ENCODE data around the gene PDCL2. TPM values are rescaled to one million over a fixed set of nuclear protein-coding genes. Genes with fewer than 3 reads are reported as not detected.

PDCL2 gene
- total and polyA plus RNA-seq, 2 of the 8 experiments (the other 6 are each of a cell fraction or from before 2014, with no cell fraction given), result not detected

DNA sequence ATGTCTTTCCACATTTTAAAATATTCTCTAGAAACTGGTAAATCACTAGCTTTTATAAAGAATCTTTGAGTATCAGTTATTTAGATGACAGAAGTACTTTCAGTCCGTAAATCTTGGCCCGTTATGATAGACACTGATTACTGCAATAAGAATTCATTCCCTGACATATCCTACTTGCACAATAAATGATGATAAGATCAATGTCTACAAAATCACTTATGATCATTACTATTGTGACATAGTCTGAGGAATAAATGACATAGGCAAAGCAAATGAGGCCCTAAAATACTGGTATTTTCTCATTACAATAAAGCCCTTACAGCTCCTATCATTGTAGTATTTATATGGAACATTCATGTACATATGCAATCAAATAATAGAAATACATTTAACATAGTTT, 6.6 kb upstream of the PDCL2 start:
- Histone ChIP-seq H3K23me2 (ENCODE audit: low read depth, low read length) (no peaks in the 10 kb centered on the region), H2BK5ac (ENCODE audit: low read depth, low read length) (no peak overlapping the region), H3K4ac (replicated peaks; ENCODE audit: insufficient read length, low read depth, low read length) (no peak overlapping the region), H3K36me3 (ENCODE audit: control insufficient read depth in 2 of 4, insufficient read depth in 4 of 4, low read length in 3 of 4) (no peaks in the 10 kb centered on the region), H2BK15ac (ENCODE audit: low read length) (no peak overlapping the region), H4K5ac (ENCODE audit: insufficient read length, low read depth, low read length) (no peak overlapping the region), H3K4me2 (ENCODE audit: insufficient read depth in 1 of 2, low read depth in 2 of 2, low read length in 2 of 2) (no peak overlapping the region), H3K23ac (ENCODE audit: insufficient read length) (no peak overlapping the region), H3K79me2 (ENCODE audit: control insufficient read depth in 1 of 2, insufficient read depth in 2 of 2, low read length in 2 of 2) (no peaks in the 10 kb centered on the region), H3K18ac (ENCODE audit: extremely low read depth, low read length) (no peak overlapping the region), H4K20me1 (replicated peaks in 1 of 2; ENCODE audit: control insufficient read depth in 1 of 2, insufficient read depth in 2 of 2, low read length in 2 of 2) (no peaks in the 10 kb centered on the region), H3K27ac (ENCODE audit: low read depth, low read length) (no peak overlapping the region), H2AFZ (ENCODE audit: low read length) (no peak overlapping the region), H2AK5ac (ENCODE audit: low read depth, low read length) (no peak overlapping the region), H3K4me1 (replicated peaks in 1 of 4; ENCODE audit: control insufficient read depth in 3 of 4, insufficient read depth in 4 of 4, low read length in 3 of 4) (no peaks in the 10 kb centered on the region), H3K9ac (replicated peaks in 1 of 4; ENCODE audit: extremely low read depth in 1 of 4, low read depth in 3 of 4, low read length in 3 of 4) (no peak overlapping the region), H4K8ac (ENCODE audit: extremely low read depth, insufficient read depth, low read length) (no peak overlapping the region), H2BK20ac (ENCODE audit: low read length) (no peak overlapping the region), H3K9me3 (ENCODE audit: insufficient read depth in 2 of 2, low read depth in 1 of 2, low read length in 1 of 2) (no peaks in the 10 kb centered on the region; a peak in 1 of 4 replicates), H3K56ac (replicated peaks; ENCODE audit: insufficient read length, low read depth, low read length) (no peak overlapping the region), H3K79me1 (ENCODE audit: low read depth, low read length) (no peaks in the 10 kb centered on the region), H3K4me3 (ENCODE audit: extremely low read depth in 1 of 4, insufficient read depth in 2 of 4, low read depth in 3 of 4, low read length in 4 of 4) (no peak overlapping the region), H4K91ac (replicated peaks; ENCODE audit: insufficient read length, low read length) (no peak overlapping the region), H3K27me3 (replicated peaks in 1 of 4; ENCODE audit: control insufficient read depth in 3 of 4, extremely low read depth in 1 of 4, insufficient read depth in 3 of 4, low read length in 3 of 4) (no peaks in the 10 kb centered on the region), H2BK12ac (ENCODE audit: low read depth, low read length) (no peak overlapping the region), H3K14ac (ENCODE audit: insufficient read length) (no peak overlapping the region), H2BK120ac (replicated peaks; ENCODE audit: low read depth, low read length) (no peak overlapping the region)
- TF ChIP-seq SIRT6 (IDR thresholded peaks at IDR 0.05; ENCODE audit: low read length) (no peak), NRF1 (IDR thresholded peaks at IDR 0.05; ENCODE audit: low read depth, low read length) (no peak), TCF12 (IDR thresholded peaks at IDR 0.05; ENCODE audit: low read depth, low read length) (no peak)
- TF ChIP-seq, protein P1, sequence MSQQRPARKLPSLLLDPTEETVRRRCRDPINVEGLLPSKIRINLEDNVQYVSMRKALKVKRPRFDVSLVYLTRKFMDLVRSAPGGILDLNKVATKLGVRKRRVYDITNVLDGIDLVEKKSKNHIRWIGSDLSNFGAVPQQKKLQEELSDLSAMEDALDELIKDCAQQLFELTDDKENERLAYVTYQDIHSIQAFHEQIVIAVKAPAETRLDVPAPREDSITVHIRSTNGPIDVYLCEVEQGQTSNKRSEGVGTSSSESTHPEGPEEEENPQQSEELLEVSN (IDR thresholded peaks at IDR 0.05), result no peak
- CTCF ChIA-PET (ENCODE audit: partially characterized antibody), result no interaction called here
- FAIRE-seq (no peak), DNase-seq (ENCODE audit: low read depth in 1 of 2, low spot score in 2 of 2) (no peak)
- POLR2A ChIA-PET (ENCODE audit: partially characterized antibody), result no interaction called here
- WGBS, 2 experiments (ENCODE audit: extremely low coverage in 1 of 2, insufficient coverage in 1 of 2, insufficient read length in 1 of 2, insufficient replicate concordance in 2 of 2, low coverage in 1 of 2, low lambda C conversion rate in 2 of 2, missing lambda C conversion rate in 1 of 2), result 75% methylated on average over 2 of the region's 2 CpGs; no CpG with 5 or more reads in 1 of the 2 experiments

Measured in H1 (cell line).